Kidney epithelial cell (primary cell): ENCODE data around the gene CPEB3. TPM values are rescaled to one million over a fixed set of nuclear protein-coding genes. Genes with fewer than 3 reads are reported as not detected.

ENCODE experiments used
- DNase-seq: peaks from one replicate; pipeline ENCODE4 v3.0.0-alpha.2; 2010; ENCODE audit warnings: low read depth
- H3K27me3 ChIP-seq: 2 replicates; pipeline ENCODE4 v1.6.0; 2011; ENCODE audit warnings: low read length; ENCODE audit not compliant: control insufficient read depth, insufficient read depth
- H3K36me3 ChIP-seq: 2 replicates; pipeline ENCODE4 v1.5.1; 2011; ENCODE audit warnings: low read length; ENCODE audit not compliant: control insufficient read depth, insufficient read depth
- H3K4me3 ChIP-seq: 2 replicates; pipeline ENCODE4 v1.5.1; 2011; ENCODE audit warnings: low read depth, mild to moderate bottlenecking, control low read depth, low read length
- CTCF ChIP-seq: IDR thresholded peaks from 2 replicates; pipeline ENCODE4 v1.5.1; 2011; ENCODE audit warnings: mild to moderate bottlenecking, moderate library complexity, low read length, control low read depth, inconsistent platforms; ENCODE audit not compliant: insufficient read depth, poor library complexity, severe bottlenecking
- total RNA-seq: library from RNA; depleted of rRNA; stranded (reverse); fragments of >200 nt; gene quantifications from 2 replicates; pipeline ENCODE4 v1.2.3, GENCODE V29; 2015

CPEB3 gene
- total RNA-seq, 1 donor from 2014 or later = 1.2 TPM

DNA sequence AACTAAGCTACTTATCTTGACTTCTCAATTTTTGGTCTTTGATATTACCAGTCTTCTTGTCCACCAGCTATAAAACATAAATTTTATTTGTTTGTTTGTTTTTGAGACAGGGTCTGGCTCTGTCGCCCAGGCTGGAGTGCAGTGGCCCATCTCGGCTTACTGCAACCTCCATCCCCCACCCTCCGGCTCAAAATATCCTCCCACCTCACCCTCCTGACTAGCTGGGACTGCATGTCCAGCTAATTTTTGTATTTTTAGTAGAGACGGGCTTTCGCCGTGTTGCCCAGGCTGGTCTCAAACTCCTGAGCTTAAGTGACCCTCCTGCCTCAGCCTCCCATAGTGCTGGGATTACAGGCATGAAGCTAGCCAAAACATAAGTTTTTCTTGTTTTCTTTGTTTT lies 7.6 kb upstream of the CPEB3 start:
- H3K4me3 ChIP-seq = no peak overlapping the region
- no peak for DNase-seq
- H3K36me3 ChIP-seq = no peaks in the 10 kb centered on the region
- H3K27me3 ChIP-seq = no peaks in the 10 kb centered on the region
- TF ChIP-seq CTCF = no peak

DNA sequence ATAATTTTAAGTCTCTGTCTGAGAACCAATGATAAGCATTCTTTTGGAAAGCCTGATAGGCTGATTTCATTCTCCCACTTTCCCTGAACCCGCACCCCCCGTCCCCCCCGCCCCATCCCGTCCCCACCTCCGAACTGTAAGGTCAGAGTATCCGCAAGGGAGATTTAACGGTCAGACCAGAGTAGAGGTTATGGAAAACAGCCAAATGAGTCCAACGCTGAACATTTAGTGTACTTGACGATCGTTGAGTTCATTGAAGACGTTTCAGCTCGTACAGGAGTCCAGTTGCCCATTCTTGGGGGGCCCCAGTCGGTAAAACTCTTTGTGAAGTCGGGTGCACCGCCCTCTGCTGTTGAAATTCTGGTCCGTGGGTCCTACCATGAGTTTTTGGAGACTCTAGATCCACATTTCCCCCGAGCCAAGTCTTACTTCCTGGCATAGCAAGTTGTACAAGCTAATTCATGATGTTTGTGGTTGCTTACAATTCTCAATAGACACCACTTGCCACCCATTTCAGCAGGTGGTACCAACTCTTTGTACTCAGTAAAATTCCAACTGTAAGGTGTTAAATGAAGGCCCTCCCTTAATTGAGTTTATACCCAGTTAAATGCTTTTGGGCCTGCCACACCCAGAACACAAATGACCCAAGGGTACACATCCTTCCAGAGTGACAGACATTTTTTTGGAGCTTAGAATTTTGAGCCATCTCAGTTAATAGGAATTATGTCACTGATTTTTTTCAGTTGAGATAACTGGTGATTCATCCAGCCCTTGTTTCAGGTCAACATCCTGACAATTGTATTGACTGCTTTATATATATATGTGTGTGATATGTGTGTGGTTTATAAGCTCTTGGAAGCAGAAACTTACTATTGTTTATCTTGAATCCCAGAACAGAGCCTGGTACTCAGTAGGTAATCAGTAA lies 1.3 kb upstream of the CPEB3 start:
- peak; percentile 54 for TF ChIP-seq CTCF
- Histone ChIP-seq H3K27me3 (no peaks in the 10 kb centered on the region), H3K36me3 (no peaks in the 10 kb centered on the region), H3K4me3 (peak overlapping the region; percentile 66)
- no peak for DNase-seq

DNA sequence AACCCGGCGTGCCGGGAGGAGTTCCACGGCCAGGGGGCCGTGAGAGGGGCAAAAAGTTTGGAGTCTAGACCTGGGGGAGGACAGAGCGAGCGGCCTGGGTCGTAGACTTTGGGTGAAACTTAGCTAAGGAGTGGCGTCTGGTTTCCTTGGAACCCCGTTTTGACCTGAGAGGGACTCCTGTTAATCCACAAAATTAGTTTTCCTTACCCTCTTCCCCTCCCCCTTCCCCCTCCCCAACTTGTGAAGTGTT lies 663 bp upstream of the CPEB3 start:
- no peak for DNase-seq
- H3K27me3 ChIP-seq = no peaks in the 10 kb centered on the region
- no peak for TF ChIP-seq CTCF
- H3K4me3 ChIP-seq = peak overlapping the region; percentile 66
- no peaks in the 10 kb centered on the region for H3K36me3 ChIP-seq

- H3K27me3 ChIP-seq = no peaks in the 10 kb centered on the region
- TF ChIP-seq CTCF = no peak
- DNase-seq = no peak
- peak overlapping the region; percentile 66 for H3K4me3 ChIP-seq
- no peaks in the 10 kb centered on the region for H3K36me3 ChIP-seq
Measured at GRCh38 chr10:92290076-92290836, 622 bp downstream of the CPEB3 start.

- TF ChIP-seq CTCF = no peak
- DNase-seq = no peak
- Histone ChIP-seq H3K36me3 (no peaks in the 10 kb centered on the region), H3K4me3 (no peak overlapping the region), H3K27me3 (no peaks in the 10 kb centered on the region)
Measured at GRCh38 chr10:92284112-92284704, 6.7 kb downstream of the CPEB3 start.
